ENCODE data around the gene SHLD3.
"Not testable (repeated sequence)": the region's sequence is repeated elsewhere in the genome, so short reads cannot be mapped to it uniquely, and the experiment has no call there.

- not testable (repeated sequence) for TF ChIP-seq CTCF, POLR2A (IDR thresholded peaks at IDR 0.05)
These were observed 2.9 kb upstream of the SHLD3 start for GRCh38 chr5:65621961-65622360.
